HG03520 (cell line): ENCODE data around the gene CKLF.
"Not testable (repeated sequence)": the region's sequence is repeated elsewhere in the genome, so short reads cannot be mapped to it uniquely, and the experiment has no call there.

Experiments
- ATAC-seq: cut with Tn5 transposase; IDR thresholded peaks from one replicate; pipeline ENCODE4 v1.9.1; 2021; ENCODE audit warnings: mild to moderate bottlenecking, moderate library complexity; ENCODE audit not compliant: unreplicated experiment

The CKLF gene

GRCh38 chr16:66592241-66592640 lies 39.9 kb downstream of the CKLF start:
- ATAC-seq: no peak

- no peak for ATAC-seq
Observed at GRCh38 chr16:66592814-66593213, 40.4 kb downstream of the CKLF start.

GRCh38 chr16:66594739-66595138 lies 42.4 kb downstream of the CKLF start:
- ATAC-seq: no peak

- not testable (repeated sequence) for ATAC-seq
Observed at GRCh38 chr16:66596559-66596958, 44.2 kb downstream of the CKLF start.

GRCh38 chr16:66596986-66597848 lies 44.8 kb downstream of the CKLF start:
- ATAC-seq: no peak

GRCh38 chr16:66598111-66598510 lies 45.7 kb downstream of the CKLF start:
- no peak for ATAC-seq

- no peak for ATAC-seq
Observed at GRCh38 chr16:66599726-66600125, 47.4 kb downstream of the CKLF start.

GRCh38 chr16:66600477-66600876 lies 48.1 kb downstream of the CKLF start:
- no peak for ATAC-seq

GRCh38 chr16:66601471-66601870 lies 49.1 kb downstream of the CKLF start:
- ATAC-seq: no peak

- no peak for ATAC-seq
Observed at GRCh38 chr16:66603537-66604375, 51.4 kb downstream of the CKLF start.

- peak; percentile 64 for ATAC-seq
Observed at GRCh38 chr16:66604376-66605176, 52.2 kb downstream of the CKLF start, which contains the start of gene CMTM3. TSS of gene CMTM3 (plus strand) at chr16:66604704. CDS start at chr16:66604806, 102 bp downstream.

GRCh38 chr16:66605177-66605978 lies 53.0 kb downstream of the CKLF start:
- ATAC-seq: peak; percentile 22

GRCh38 chr16:66605979-66606751 lies 53.8 kb downstream of the CKLF start:
- ATAC-seq: no peak

GRCh38 chr16:66608241-66609138 lies 56.1 kb downstream of the CKLF start:
- peak; percentile 40 for ATAC-seq

GRCh38 chr16:66609139-66609510 lies 56.7 kb downstream of the CKLF start:
- ATAC-seq: no peak

GRCh38 chr16:66610111-66610820 lies 57.9 kb downstream of the CKLF start:
- ATAC-seq: no peak

- ATAC-seq: not testable (repeated sequence)
Observed at GRCh38 chr16:66611911-66612310, 59.5 kb downstream of the CKLF start.

GRCh38 chr16:66612422-66612821 lies 60.0 kb downstream of the CKLF start:
- ATAC-seq: no peak
